Stimulated activated CD4-positive, alpha-beta T cell treated with anti-CD3 and anti-CD28 coated beads, Interleukin-4, amount 100 ng/mL, for 48 hours (primary cell): ENCODE results near the gene AP1B1.

Source experiments
- DNase-seq, 2 donors: peaks; one replicate each; pipeline ENCODE4 v3.0.0-alpha.2; 2020; ENCODE audit warnings: low read depth in 2 of 2

AP1B1 gene

GRCh38 chr22:29300807-29301601, 87.4 kb downstream of the AP1B1 start:
- no peak for DNase-seq

GRCh38 chr22:29300467-29300806, 87.9 kb downstream of the AP1B1 start:
- no peak for DNase-seq

GRCh38 chr22:29299136-29299900, 89.1 kb downstream of the AP1B1 start:
- no peak for DNase-seq

GRCh38 chr22:29298641-29299040, 89.7 kb downstream of the AP1B1 start:
- no peak for DNase-seq

GRCh38 chr22:29292379-29292778, 96.0 kb downstream of the AP1B1 start:
- DNase-seq: no peak

- no peak for DNase-seq
Measured at GRCh38 chr22:29291215-29291614, 97.2 kb downstream of the AP1B1 start.

GRCh38 chr22:29290061-29290460, 98.3 kb downstream of the AP1B1 start:
- DNase-seq: no peak

GRCh38 chr22:29288837-29289236, 99.5 kb downstream of the AP1B1 start:
- no peak for DNase-seq

- no peak for DNase-seq
Measured at GRCh38 chr22:29284196-29284595, 104.2 kb downstream of the AP1B1 start.

GRCh38 chr22:29277927-29278326, 110.4 kb downstream of the AP1B1 start:
- DNase-seq: no peak
